HL-60 (cell line): ENCODE results near the gene NFIB.

Experiments used
- DNase-seq, 2 experiments: peaks; one replicate each; pipeline ENCODE4 v3.0.0-alpha.2; 2010 to 2020; ENCODE audit warnings: low read depth in 1 of 2, low spot score in 1 of 2
- H3K27ac ChIP-seq: fragments of 250-450 bp; sonication (Bioruptor Pico); replicated peaks from 2 replicates; pipeline ENCODE4 v1.5.1; 2020; ENCODE audit warnings: mild to moderate bottlenecking, moderate library complexity
- H3K27me3 ChIP-seq: fragments of 250-450 bp; sonication (Bioruptor Pico); 2 replicates; pipeline ENCODE4 v1.5.1; 2021; ENCODE audit warnings: mild to moderate bottlenecking, moderate library complexity; ENCODE audit not compliant: insufficient read depth, poor library complexity, severe bottlenecking
- H3K4me3 ChIP-seq: replicated peaks from 2 replicates; pipeline ENCODE4 v1.5.1; 2011; ENCODE audit warnings: mild to moderate bottlenecking, control low read depth, low read length; ENCODE audit not compliant: insufficient read depth
- GABPA ChIP-seq: IDR thresholded peaks from 2 replicates; pipeline ENCODE4 v1.6.1; 2012; ENCODE audit warnings: low read depth
- POLR2AphosphoS5 ChIP-seq: IDR thresholded peaks from 2 replicates; pipeline ENCODE4 v1.6.1; 2012; ENCODE audit warnings: low read depth
- SPI1 ChIP-seq: IDR thresholded peaks from 2 replicates; pipeline ENCODE4 v1.6.1; 2012; ENCODE audit warnings: low read depth, mild to moderate bottlenecking, borderline replicate concordance
- TF ChIP-seq, protein P1 (sequence below): IDR thresholded peaks from one replicate; pipeline ENCODE4 v1.5.1; 2011; ENCODE audit warnings: low read length, control low read depth, inconsistent platforms; ENCODE audit not compliant: insufficient read depth
- TF ChIP-seq, protein P2 (sequence below): IDR thresholded peaks from 2 replicates; pipeline ENCODE4 v1.6.1; 2012; ENCODE audit warnings: low read depth; ENCODE audit not compliant: insufficient replicate concordance

NFIB gene

DNA sequence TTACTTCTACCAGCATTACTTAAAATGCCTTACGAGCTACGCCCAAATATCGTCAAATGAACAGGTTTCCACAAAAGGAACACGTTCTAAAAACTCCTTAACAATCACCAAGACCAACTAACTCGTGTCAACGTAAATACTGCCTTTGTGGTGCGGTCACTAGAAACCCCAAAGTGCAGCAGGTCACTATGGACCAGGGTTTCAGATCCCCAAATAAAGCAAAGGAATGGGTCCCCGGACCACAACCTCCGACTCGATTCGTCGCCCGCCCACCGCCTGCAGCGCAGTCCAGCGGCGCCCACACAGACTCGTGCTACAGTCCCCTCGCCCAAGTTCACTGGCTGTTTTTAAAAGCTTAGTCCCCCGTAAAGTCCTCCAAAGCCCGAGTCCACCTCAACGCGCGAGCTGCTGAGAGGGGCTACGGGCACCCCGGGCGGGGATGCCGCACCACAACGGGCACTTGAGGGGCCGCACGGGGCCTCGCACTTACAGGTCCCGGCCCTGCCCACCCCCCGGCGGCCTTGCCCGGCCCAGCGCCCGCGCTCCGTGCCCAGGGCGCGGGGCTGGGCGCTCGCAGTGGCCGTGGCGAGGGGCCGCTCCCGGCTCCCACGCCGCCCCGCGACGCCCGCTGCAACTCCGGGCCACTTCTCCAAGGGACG, 1.1 kb downstream of the NFIB start:
- H3K27ac ChIP-seq: no peak overlapping the region
- H3K4me3 ChIP-seq: no peak overlapping the region
- TF ChIP-seq, protein P1, sequence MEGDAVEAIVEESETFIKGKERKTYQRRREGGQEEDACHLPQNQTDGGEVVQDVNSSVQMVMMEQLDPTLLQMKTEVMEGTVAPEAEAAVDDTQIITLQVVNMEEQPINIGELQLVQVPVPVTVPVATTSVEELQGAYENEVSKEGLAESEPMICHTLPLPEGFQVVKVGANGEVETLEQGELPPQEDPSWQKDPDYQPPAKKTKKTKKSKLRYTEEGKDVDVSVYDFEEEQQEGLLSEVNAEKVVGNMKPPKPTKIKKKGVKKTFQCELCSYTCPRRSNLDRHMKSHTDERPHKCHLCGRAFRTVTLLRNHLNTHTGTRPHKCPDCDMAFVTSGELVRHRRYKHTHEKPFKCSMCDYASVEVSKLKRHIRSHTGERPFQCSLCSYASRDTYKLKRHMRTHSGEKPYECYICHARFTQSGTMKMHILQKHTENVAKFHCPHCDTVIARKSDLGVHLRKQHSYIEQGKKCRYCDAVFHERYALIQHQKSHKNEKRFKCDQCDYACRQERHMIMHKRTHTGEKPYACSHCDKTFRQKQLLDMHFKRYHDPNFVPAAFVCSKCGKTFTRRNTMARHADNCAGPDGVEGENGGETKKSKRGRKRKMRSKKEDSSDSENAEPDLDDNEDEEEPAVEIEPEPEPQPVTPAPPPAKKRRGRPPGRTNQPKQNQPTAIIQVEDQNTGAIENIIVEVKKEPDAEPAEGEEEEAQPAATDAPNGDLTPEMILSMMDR: no peak
- TF ChIP-seq POLR2AphosphoS5 (no peak), GABPA (no peak), SPI1 (no peak)
- TF ChIP-seq, protein P2, sequence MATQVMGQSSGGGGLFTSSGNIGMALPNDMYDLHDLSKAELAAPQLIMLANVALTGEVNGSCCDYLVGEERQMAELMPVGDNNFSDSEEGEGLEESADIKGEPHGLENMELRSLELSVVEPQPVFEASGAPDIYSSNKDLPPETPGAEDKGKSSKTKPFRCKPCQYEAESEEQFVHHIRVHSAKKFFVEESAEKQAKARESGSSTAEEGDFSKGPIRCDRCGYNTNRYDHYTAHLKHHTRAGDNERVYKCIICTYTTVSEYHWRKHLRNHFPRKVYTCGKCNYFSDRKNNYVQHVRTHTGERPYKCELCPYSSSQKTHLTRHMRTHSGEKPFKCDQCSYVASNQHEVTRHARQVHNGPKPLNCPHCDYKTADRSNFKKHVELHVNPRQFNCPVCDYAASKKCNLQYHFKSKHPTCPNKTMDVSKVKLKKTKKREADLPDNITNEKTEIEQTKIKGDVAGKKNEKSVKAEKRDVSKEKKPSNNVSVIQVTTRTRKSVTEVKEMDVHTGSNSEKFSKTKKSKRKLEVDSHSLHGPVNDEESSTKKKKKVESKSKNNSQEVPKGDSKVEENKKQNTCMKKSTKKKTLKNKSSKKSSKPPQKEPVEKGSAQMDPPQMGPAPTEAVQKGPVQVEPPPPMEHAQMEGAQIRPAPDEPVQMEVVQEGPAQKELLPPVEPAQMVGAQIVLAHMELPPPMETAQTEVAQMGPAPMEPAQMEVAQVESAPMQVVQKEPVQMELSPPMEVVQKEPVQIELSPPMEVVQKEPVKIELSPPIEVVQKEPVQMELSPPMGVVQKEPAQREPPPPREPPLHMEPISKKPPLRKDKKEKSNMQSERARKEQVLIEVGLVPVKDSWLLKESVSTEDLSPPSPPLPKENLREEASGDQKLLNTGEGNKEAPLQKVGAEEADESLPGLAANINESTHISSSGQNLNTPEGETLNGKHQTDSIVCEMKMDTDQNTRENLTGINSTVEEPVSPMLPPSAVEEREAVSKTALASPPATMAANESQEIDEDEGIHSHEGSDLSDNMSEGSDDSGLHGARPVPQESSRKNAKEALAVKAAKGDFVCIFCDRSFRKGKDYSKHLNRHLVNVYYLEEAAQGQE: no peak
- H3K27me3 ChIP-seq: no peaks in the 10 kb centered on the region
- DNase-seq: no peak

DNA sequence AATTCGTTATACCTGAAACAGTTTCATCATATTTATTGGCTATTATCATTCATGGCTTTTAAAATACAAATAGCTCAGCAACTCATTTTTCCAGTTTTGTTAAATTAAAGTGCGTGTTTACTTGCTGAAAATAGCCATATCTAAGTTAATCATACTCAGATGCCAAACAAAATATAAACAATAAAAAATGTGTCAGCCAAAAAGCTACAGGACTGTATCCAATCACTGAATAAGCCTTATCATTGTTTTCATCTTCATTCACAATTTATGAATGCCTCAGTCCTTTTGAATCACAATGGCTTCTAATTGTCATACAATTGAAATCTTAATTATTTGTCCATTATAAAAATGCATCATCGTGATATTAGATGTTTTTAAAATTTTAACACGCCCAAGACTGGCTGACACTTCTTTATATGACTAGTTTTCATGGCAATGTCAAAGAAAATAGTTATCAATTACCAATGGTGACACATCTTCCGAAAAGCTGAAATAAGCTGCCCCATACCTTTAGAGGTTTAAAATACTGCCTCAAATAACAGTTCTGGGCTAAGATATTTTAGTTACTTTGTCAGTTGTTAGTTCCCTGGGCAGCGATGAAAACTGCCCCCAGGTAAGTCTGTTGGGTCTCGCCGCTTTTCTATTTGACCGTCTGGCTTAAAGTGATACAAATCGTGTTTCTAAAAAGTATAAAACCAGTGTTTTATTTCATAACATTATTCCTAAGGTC, 1.8 kb downstream of the NFIB start:
- Histone ChIP-seq H3K4me3 (no peak overlapping the region), H3K27ac (no peak overlapping the region), H3K27me3 (no peaks in the 10 kb centered on the region)
- TF ChIP-seq, protein P2: no peak
- TF ChIP-seq GABPA: no peak
- TF ChIP-seq SPI1: no peak
- TF ChIP-seq, protein P1: no peak
- TF ChIP-seq POLR2AphosphoS5: no peak
- no peak for DNase-seq

DNA sequence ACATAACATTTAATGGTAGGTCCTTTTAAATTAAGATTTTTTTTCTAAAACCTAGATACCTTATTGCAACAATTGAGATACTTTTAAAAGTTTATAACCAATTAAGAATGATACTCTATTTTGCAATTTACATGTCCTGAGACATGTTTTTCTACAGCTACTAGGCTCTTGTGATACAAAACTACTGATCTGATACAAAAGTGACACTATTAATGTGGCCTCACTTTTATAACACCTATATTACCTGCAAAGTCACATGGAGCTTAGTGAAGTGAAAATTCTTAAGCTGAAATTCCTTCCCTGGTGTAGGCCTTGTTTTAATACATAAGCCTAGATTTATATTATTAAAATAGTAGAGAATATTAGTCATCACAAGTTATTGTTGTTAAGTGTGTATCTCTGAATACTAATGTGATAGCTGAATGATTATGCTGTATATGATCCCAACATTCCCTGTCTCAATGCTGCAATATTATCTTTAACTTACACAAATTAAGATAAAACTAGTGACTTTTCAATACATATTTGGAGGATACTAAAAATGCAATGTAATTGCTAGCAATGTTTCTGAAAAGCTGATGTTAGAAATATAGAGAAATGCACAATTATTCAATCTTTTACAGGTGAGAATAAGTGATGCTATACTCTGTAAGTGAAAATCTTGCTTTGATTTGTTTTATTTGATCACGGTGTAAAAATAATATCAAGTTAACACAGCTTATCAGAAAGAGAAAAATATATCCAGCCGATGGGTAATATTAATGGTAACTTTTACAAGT, 2.6 kb downstream of the NFIB start:
- Histone ChIP-seq H3K4me3 (no peak overlapping the region), H3K27ac (no peak overlapping the region)
- DNase-seq: no peak

More for the DNA sequence above, 2.6 kb downstream of the NFIB start:
- TF ChIP-seq, protein P1: no peak
- TF ChIP-seq POLR2AphosphoS5: no peak
- no peak for TF ChIP-seq GABPA
- TF ChIP-seq SPI1: no peak
- TF ChIP-seq, protein P2: no peak
- no peaks in the 10 kb centered on the region for H3K27me3 ChIP-seq
